Type B pancreatic cell (in vitro differentiated cells): ENCODE data around the gene S100A12. TPM values are rescaled to one million over a fixed set of nuclear protein-coding genes. Genes with fewer than 3 reads are reported as not detected.

Experiments used
- DNase-seq: peaks from one replicate; pipeline ENCODE4 v3.0.0; 2021; ENCODE audit warnings: mixed read lengths; ENCODE audit not compliant: unreplicated experiment; ENCODE audit errors: extremely low spot score
- H3K27ac Mint-ChIP-seq: 2 replicates; pipeline ENCODE4 v1.8.0; 2021; ENCODE audit warnings: mild to moderate bottlenecking, mixed read lengths
- H3K27me3 Mint-ChIP-seq: 2 replicates; pipeline ENCODE4 v1.8.0; 2021; ENCODE audit warnings: mixed read lengths
- H3K36me3 Mint-ChIP-seq: 2 replicates; pipeline ENCODE4 v1.8.0; 2021; ENCODE audit warnings: mixed read lengths
- H3K4me1 Mint-ChIP-seq: one replicate; pipeline ENCODE4 v1.8.0; 2021; ENCODE audit warnings: mixed read lengths; ENCODE audit not compliant: unreplicated experiment
- H3K4me3 Mint-ChIP-seq: 2 replicates; pipeline ENCODE4 v1.8.0; 2021; ENCODE audit warnings: mild to moderate bottlenecking, mixed read lengths
- H3K9me3 Mint-ChIP-seq: 2 replicates; pipeline ENCODE4 v1.8.0; 2021; ENCODE audit warnings: mixed read lengths
- total RNA-seq: library from RNA; stranded (reverse); gene quantifications from 2 replicates; pipeline ENCODE4 v1.2.1, GENCODE V29; 2021; ENCODE audit warnings: low replicate concordance
- TF ChIP-seq, protein P1 (sequence below): fragments of 200-600 bp; sonication (generic); conservative IDR thresholded peaks from 2 replicates; pipeline ENCODE4 v1.5.0; 2021; ENCODE audit warnings: antibody characterized with exemption, mild to moderate bottlenecking

S100A12 gene
- total RNA-seq, 1 donor from 2014 or later: not detected

DNA sequence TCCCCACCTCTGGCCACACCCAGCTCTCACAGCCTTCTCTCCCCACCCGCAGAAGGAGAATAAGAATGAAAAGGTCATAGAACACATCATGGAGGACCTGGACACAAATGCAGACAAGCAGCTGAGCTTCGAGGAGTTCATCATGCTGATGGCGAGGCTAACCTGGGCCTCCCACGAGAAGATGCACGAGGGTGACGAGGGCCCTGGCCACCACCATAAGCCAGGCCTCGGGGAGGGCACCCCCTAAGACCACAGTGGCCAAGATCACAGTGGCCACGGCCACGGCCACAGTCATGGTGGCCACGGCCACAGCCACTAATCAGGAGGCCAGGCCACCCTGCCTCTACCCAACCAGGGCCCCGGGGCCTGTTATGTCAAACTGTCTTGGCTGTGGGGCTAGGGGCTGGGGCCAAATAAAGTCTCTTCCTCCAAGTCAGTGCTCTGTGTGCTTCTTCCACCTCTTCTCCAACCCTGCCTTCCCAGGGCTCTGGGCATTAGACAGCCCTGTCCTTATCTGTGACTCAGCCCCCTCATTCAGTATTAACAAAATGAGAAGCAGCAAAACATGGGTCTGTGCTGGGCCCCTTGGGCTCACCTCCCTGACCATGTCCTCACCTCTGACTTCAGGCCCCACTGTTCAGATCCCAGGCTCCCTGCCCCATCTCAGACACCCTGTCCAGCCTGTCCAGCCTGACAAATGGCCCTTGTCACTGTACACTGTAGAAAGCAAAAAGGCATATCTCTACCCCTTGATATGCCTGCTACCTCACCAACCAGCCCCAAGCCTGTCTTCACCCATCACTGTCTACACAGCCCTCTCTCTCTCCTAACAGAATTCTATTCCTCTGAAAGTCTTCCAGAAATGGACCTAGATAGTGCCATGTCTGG is 14.6 kb downstream of the S100A12 start:
- H3K27me3 Mint-ChIP-seq: peaks cover 3% of the 10 kb centered on the region
- peaks cover 6% of the 10 kb centered on the region for H3K4me1 Mint-ChIP-seq
- peak overlapping the region; percentile 92 for H3K27ac Mint-ChIP-seq
- H3K4me3 Mint-ChIP-seq: peak overlapping the region; percentile 78
- peaks cover 4% of the 10 kb centered on the region for H3K36me3 Mint-ChIP-seq
- TF ChIP-seq, protein P1, sequence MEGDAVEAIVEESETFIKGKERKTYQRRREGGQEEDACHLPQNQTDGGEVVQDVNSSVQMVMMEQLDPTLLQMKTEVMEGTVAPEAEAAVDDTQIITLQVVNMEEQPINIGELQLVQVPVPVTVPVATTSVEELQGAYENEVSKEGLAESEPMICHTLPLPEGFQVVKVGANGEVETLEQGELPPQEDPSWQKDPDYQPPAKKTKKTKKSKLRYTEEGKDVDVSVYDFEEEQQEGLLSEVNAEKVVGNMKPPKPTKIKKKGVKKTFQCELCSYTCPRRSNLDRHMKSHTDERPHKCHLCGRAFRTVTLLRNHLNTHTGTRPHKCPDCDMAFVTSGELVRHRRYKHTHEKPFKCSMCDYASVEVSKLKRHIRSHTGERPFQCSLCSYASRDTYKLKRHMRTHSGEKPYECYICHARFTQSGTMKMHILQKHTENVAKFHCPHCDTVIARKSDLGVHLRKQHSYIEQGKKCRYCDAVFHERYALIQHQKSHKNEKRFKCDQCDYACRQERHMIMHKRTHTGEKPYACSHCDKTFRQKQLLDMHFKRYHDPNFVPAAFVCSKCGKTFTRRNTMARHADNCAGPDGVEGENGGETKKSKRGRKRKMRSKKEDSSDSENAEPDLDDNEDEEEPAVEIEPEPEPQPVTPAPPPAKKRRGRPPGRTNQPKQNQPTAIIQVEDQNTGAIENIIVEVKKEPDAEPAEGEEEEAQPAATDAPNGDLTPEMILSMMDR: no peak
- H3K9me3 Mint-ChIP-seq: no peaks in the 10 kb centered on the region
- no peak for DNase-seq

DNA sequence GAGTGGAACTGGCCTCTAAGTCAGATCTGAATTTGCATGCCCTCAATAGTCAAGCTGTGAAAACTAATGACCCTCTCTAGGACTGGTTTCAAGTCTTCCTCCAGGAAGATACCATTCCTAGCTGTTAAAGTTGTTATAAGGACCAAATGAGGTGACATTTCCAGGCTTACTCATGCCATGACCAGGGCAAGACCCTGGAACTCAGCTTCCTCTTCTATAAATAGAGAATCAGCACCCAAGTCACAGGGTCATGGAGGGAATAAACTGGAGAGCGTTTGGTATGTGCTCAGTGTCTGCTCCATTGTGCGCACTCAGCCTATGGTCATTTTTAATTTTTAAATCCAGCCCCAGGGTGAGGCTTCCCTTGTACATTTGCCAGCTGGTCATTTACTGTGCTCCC is 15.2 kb downstream of the S100A12 start:
- TF ChIP-seq, protein P1: no peak
- Mint-ChIP-seq H3K27me3 (no peaks in the 10 kb centered on the region), H3K36me3 (peaks cover 4% of the 10 kb centered on the region), H3K4me3 (peak overlapping the region; percentile 67), H3K27ac (peak overlapping the region; percentile 84), H3K4me1 (peaks cover 3% of the 10 kb centered on the region), H3K9me3 (no peaks in the 10 kb centered on the region)
- DNase-seq: no peak

DNA sequence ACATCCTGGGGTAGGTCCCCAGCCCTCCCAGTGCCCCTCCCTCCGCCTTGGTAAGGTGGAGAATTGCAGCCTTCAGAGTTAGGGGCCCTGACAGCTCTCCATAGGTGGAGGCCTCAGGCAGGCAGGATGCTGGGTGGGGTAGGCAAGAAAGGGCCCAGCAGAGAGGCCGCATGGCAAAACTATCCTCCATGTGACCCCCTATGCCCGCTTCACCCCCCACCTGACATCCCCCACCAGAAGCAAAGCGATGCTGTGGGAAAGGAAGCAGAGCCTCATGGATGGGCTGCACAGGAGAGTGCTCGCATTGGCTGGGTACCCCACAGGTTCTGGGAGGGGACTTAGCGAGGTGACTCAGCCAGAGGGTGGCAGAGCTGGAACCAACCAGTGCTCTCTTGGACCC is 16.2 kb downstream of the S100A12 start:
- Mint-ChIP-seq H3K4me1 (peaks cover 3% of the 10 kb centered on the region), H3K9me3 (no peaks in the 10 kb centered on the region), H3K27ac (no peak overlapping the region), H3K36me3 (peaks cover 4% of the 10 kb centered on the region), H3K27me3 (no peaks in the 10 kb centered on the region), H3K4me3 (no peak overlapping the region)
- DNase-seq: peak; percentile 49
- TF ChIP-seq, protein P1: no peak

DNA sequence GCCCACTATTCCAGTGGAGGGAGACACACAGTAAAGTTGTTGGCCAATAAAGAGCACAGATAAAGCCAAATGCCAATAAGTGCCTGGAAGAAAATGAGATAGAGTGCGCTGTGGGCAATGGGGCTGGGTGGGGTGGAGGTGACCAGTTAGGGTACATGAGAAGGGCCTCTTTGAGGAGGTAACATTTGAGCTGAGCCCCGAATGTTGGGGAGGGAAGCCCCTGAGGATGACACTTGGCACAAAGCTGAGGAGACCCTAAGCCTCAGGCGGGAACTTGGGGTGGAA is 16.8 kb downstream of the S100A12 start:
- H3K9me3 Mint-ChIP-seq: no peaks in the 10 kb centered on the region
- H3K27ac Mint-ChIP-seq: peak overlapping the region; percentile 92
- TF ChIP-seq, protein P1: no peak
- H3K4me1 Mint-ChIP-seq: peaks cover 3% of the 10 kb centered on the region
- H3K4me3 Mint-ChIP-seq: peak overlapping the region; percentile 69
- H3K36me3 Mint-ChIP-seq: peaks cover 4% of the 10 kb centered on the region
- DNase-seq: peak; percentile 34
- H3K27me3 Mint-ChIP-seq: no peaks in the 10 kb centered on the region

GRCh38 chr1:153357853-153358690 is 17.3 kb downstream of the S100A12 start, which contains the start of gene S100A9:
S100A9 (plus strand) TSS chr1:153357854; CDS start chr1:153358284, 430 bp downstream.
- Mint-ChIP-seq H3K36me3 (peaks cover 4% of the 10 kb centered on the region), H3K9me3 (no peaks in the 10 kb centered on the region), H3K27ac (peak within 1 kb of the TSS; percentile 92), H3K4me3 (peak within 1 kb of the TSS; percentile 69), H3K27me3 (no peaks in the 10 kb centered on the region), H3K4me1 (peaks cover 3% of the 10 kb centered on the region)
- peak; percentile 25 for DNase-seq
- TF ChIP-seq, protein P1: no peak
